CD4-positive, alpha-beta T cell (primary cell): ENCODE data around the gene MC3R. TPM values are rescaled to one million over a fixed set of nuclear protein-coding genes. Genes with fewer than 3 reads are reported as not detected.

Source experiments
- ATAC-seq: fragments of 200-7000 bp; cut with Tn5 transposase; one replicate; pipeline ENCODE4 v1.10.0; 2022; ENCODE audit warnings: mild to moderate bottlenecking; ENCODE audit not compliant: poor library complexity
- CTCF ChIA-PET: fragments of 350-600 bp; sonication (Branson Sonifier 250); formaldehyde crosslinking; loops from one replicate; lab custom pipeline; 2021; ENCODE audit warnings: antibody characterized with exemption, inconsistent platforms; lab: Charles Lee
- POLR2A ChIA-PET: fragments of 350-600 bp; sonication (Branson Sonifier 250); formaldehyde crosslinking; loops from one replicate; lab custom pipeline; 2021; ENCODE audit warnings: antibody characterized with exemption, inconsistent platforms; lab: Charles Lee
- DNase-seq, 14 experiments: peaks; one replicate each; pipeline ENCODE4 v3.0.0-alpha.2; 2013 to 2020; ENCODE audit warnings: mixed read lengths in 2 of 14
- H3K27ac ChIP-seq, 2 donors: one replicate each; pipeline versions ENCODE4 v1.5.1 to v1.7.0; 2013; ENCODE audit warnings: low read length in 2 of 2, low read depth in 1 of 2, mild to moderate bottlenecking in 1 of 2
- H3K27me3 ChIP-seq, 2 experiments: 1 replicate in 1 of 2; 2 replicates in 1 of 2; pipeline versions ENCODE4 v1.6.1 to v1.7.0; 2013; ENCODE audit warnings: low read length in 2 of 2, control low read depth in 1 of 2, mild to moderate bottlenecking in 1 of 2, moderate library complexity in 1 of 2; ENCODE audit not compliant: insufficient read depth in 2 of 2, control insufficient read depth in 1 of 2
- H3K36me3 ChIP-seq: one replicate; pipeline ENCODE4 v1.6.1; 2013; ENCODE audit warnings: low read length, control low read depth; ENCODE audit not compliant: insufficient read depth
- H3K4me1 ChIP-seq: one replicate; pipeline ENCODE4 v1.6.1; 2013; ENCODE audit warnings: low read length, control low read depth; ENCODE audit not compliant: insufficient read depth
- H3K4me3 ChIP-seq: one replicate; pipeline ENCODE4 v1.5.1; 2013; ENCODE audit warnings: mild to moderate bottlenecking, low read length, moderate library complexity
- H3K9me3 ChIP-seq, 2 experiments: 1 replicate in 1 of 2; 2 replicates in 1 of 2; pipeline versions ENCODE4 v1.6.1 to v1.7.0; 2013; ENCODE audit warnings: low read length in 2 of 2, mild to moderate bottlenecking in 2 of 2, control low read depth in 1 of 2, moderate library complexity in 1 of 2; ENCODE audit not compliant: control insufficient read depth in 1 of 2, insufficient read depth in 1 of 2
- H3K27ac Mint-ChIP-seq: one replicate; pipeline ENCODE4 v1.8.0; 2020; ENCODE audit warnings: mixed read lengths
- H3K27me3 Mint-ChIP-seq: one replicate; pipeline ENCODE4 v1.8.0; 2021; ENCODE audit warnings: mixed read lengths
- H3K36me3 Mint-ChIP-seq: one replicate; pipeline ENCODE4 v1.8.0; 2021; ENCODE audit warnings: low read depth, mixed read lengths
- H3K4me1 Mint-ChIP-seq: one replicate; pipeline ENCODE4 v1.8.0; 2021; ENCODE audit warnings: low read depth, mixed read lengths
- H3K4me3 Mint-ChIP-seq: one replicate; pipeline ENCODE4 v1.8.0; 2020; ENCODE audit warnings: mild to moderate bottlenecking, mixed read lengths
- H3K9me3 Mint-ChIP-seq: one replicate; pipeline ENCODE4 v1.8.0; 2020; ENCODE audit warnings: mixed read lengths
- intact Hi-C, 2 experiments: fragments of 100-400 bp; cut with DNase I in 1 of 2; cut with micrococcal nuclease in 1 of 2; formaldehyde crosslinking; loops; one replicate each; pipeline versions ENCODE4 v1.15.1 to v1.9.0; 2023 to 2025; cut with DNase I, micrococcal nuclease
- total RNA-seq, 174 experiments: library from RNA in 2 of 174; stranded (reverse) in 2 of 174; gene quantifications; one replicate each; pipeline ENCODE4 v1.2.3 and lab custom pipeline; 2021 to 2026
- TF ChIP-seq, protein P1 (sequence below): fragments of 200-600 bp; IDR thresholded peaks from one replicate; pipeline ENCODE4 v1.8.0; 2022; ENCODE audit warnings: antibody characterized with exemption, mild to moderate bottlenecking

MC3R gene
- total RNA-seq, 2 experiments from 2014 or later = not detected

GRCh38 chr20:56285496-56285895, 37.0 kb downstream of the MC3R start:
- intact Hi-C loops = no loop called here
- no peak overlapping the region for H3K4me3 Mint-ChIP-seq
- Histone ChIP-seq H3K36me3 (no peaks in the 10 kb centered on the region), H3K4me1 (no peaks in the 10 kb centered on the region), H3K27ac (no peak overlapping the region), H3K4me3 (no peak overlapping the region), H3K27me3 (peaks cover 0 to 4% of the 10 kb centered on the region in 2 experiments), H3K9me3 (no peaks in the 10 kb centered on the region)
- no peaks in the 10 kb centered on the region for H3K36me3 Mint-ChIP-seq
- ATAC-seq = no peak
- H3K4me1 Mint-ChIP-seq = no peaks in the 10 kb centered on the region
- no peaks in the 10 kb centered on the region for H3K9me3 Mint-ChIP-seq
- TF ChIP-seq, protein P1, sequence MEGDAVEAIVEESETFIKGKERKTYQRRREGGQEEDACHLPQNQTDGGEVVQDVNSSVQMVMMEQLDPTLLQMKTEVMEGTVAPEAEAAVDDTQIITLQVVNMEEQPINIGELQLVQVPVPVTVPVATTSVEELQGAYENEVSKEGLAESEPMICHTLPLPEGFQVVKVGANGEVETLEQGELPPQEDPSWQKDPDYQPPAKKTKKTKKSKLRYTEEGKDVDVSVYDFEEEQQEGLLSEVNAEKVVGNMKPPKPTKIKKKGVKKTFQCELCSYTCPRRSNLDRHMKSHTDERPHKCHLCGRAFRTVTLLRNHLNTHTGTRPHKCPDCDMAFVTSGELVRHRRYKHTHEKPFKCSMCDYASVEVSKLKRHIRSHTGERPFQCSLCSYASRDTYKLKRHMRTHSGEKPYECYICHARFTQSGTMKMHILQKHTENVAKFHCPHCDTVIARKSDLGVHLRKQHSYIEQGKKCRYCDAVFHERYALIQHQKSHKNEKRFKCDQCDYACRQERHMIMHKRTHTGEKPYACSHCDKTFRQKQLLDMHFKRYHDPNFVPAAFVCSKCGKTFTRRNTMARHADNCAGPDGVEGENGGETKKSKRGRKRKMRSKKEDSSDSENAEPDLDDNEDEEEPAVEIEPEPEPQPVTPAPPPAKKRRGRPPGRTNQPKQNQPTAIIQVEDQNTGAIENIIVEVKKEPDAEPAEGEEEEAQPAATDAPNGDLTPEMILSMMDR = no peak
- peaks cover 12% of the 10 kb centered on the region for H3K27me3 Mint-ChIP-seq
- ChIA-PET CTCF (no interaction called here), POLR2A (no interaction called here)
- DNase-seq = no peak
- H3K27ac Mint-ChIP-seq = no peak overlapping the region

GRCh38 chr20:56289652-56290051, 41.1 kb downstream of the MC3R start:
- Histone ChIP-seq H3K4me1 (no peaks in the 10 kb centered on the region), H3K27ac (no peak overlapping the region), H3K27me3 (peaks cover 4% of the 10 kb centered on the region in 2 experiments), H3K9me3 (no peaks in the 10 kb centered on the region), H3K36me3 (no peaks in the 10 kb centered on the region), H3K4me3 (no peak overlapping the region)
- no peak for ATAC-seq
- TF ChIP-seq, protein P1 = no peak
- no peak for DNase-seq
- ChIA-PET CTCF (no interaction called here), POLR2A (no interaction called here)
- intact Hi-C loops = no loop called here
- no peaks in the 10 kb centered on the region for H3K4me1 Mint-ChIP-seq
- peaks cover 21% of the 10 kb centered on the region for H3K27me3 Mint-ChIP-seq
- H3K27ac Mint-ChIP-seq = no peak overlapping the region
- H3K36me3 Mint-ChIP-seq = no peaks in the 10 kb centered on the region
- H3K4me3 Mint-ChIP-seq = no peak overlapping the region
- H3K9me3 Mint-ChIP-seq = no peaks in the 10 kb centered on the region

- Histone ChIP-seq H3K36me3 (no peaks in the 10 kb centered on the region), H3K4me1 (no peaks in the 10 kb centered on the region), H3K27me3 (peaks cover 0 to 5% of the 10 kb centered on the region in 2 experiments), H3K27ac (no peak overlapping the region), H3K9me3 (no peaks in the 10 kb centered on the region), H3K4me3 (no peak overlapping the region)
- Mint-ChIP-seq H3K36me3 (no peaks in the 10 kb centered on the region), H3K9me3 (no peaks in the 10 kb centered on the region), H3K4me3 (no peak overlapping the region), H3K27ac (no peak overlapping the region), H3K27me3 (peaks cover 56% of the 10 kb centered on the region), H3K4me1 (no peaks in the 10 kb centered on the region)
- DNase-seq (no peak), ATAC-seq (no peak)
- CTCF ChIA-PET = no interaction called here
- intact Hi-C loops = no loop called here
- POLR2A ChIA-PET = no interaction called here
- TF ChIP-seq, protein P1 = no peak
These were observed 50.8 kb downstream of the MC3R start for GRCh38 chr20:56299362-56299761.

Other genes with a start within 250 kb of the MC3R start
- gene CBLN4, start 243.2 kb upstream of the MC3R start, total RNA-seq = not detected
- 10 to 100 TPM; 14.4 to 14.7 TPM for gene FAM210B, start 110.2 kb downstream of the MC3R start, total RNA-seq
- under 1 TPM; 0.25 to 0.36 TPM for gene AURKA, start 143.5 kb downstream of the MC3R start, total RNA-seq
- 10 to 100 TPM; 20.7 to 21.8 TPM for gene CSTF1, start 143.9 kb downstream of the MC3R start, total RNA-seq
- 10 to 100 TPM; 37.0 to 39.8 TPM for gene CASS4, start 163.5 kb downstream of the MC3R start, total RNA-seq
- gene RTF2, start 219.9 kb downstream of the MC3R start, total RNA-seq = 10 to 100 TPM; 52.7 to 55.2 TPM